Breast epithelium (tissue), 3 donors: ENCODE measurements around the gene FAM114A1.

Experiments used
- CTCF ChIP-seq, 3 donors: fragments of 450-650 bp; IDR thresholded peaks; one replicate each; pipeline ENCODE4 v1.5.1; 2016 to 2017; ENCODE audit warnings: antibody characterized with exemption in 3 of 3, mild to moderate bottlenecking in 3 of 3, moderate library complexity in 3 of 3
- POLR2A ChIP-seq: fragments of 450-650 bp; IDR thresholded peaks from one replicate; pipeline ENCODE4 v1.6.1; 2016; ENCODE audit warnings: antibody characterized with exemption, mild to moderate bottlenecking, moderate library complexity

DNA sequence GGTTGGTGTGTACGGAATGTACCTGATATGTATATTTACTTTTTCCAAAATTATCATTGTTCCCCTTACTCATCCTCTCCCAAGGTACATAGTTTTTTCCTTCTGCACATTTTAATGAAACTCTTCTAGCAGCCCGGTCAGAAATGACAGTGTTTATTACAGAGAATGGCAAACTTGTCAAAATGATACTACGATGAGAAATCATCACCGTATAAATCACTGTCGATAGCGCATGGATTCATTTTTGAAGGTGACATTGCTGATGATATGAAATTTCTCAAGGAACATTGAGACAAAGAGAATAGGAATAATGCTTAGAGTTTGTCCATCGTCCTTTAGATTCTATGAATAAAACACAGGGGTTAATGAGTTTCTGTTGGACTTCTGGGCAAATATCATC, 30.6 kb downstream of the FAM114A1 start:
- TF ChIP-seq CTCF (IDR thresholded peaks at IDR 0.05) (no peak), POLR2A (no peak)
